Measurements from ENCODE around the gene SH3PXD2A. TPM values are rescaled to one million over a fixed set of nuclear protein-coding genes. Genes with fewer than 3 reads are reported as not detected.

Gene SH3PXD2A
- total RNA-seq, 1 donor from 2014 or later: 12.4 TPM

GRCh38 chr10:103576862-103577261 is 278.5 kb downstream of the SH3PXD2A start:
- no peak for DNase-seq (ENCODE audit: low read depth)
- H3K36me3 ChIP-seq (ENCODE audit: control insufficient read depth, insufficient read depth, low read length): no peaks in the 10 kb centered on the region
- peaks cover 2% of the 10 kb centered on the region for H3K27me3 ChIP-seq (ENCODE audit: control insufficient read depth, insufficient read depth, low read length)
- FAIRE-seq: no peak
- H3K4me3 ChIP-seq (ENCODE audit: low read depth, low read length): no peak overlapping the region
- TF ChIP-seq, protein P1, sequence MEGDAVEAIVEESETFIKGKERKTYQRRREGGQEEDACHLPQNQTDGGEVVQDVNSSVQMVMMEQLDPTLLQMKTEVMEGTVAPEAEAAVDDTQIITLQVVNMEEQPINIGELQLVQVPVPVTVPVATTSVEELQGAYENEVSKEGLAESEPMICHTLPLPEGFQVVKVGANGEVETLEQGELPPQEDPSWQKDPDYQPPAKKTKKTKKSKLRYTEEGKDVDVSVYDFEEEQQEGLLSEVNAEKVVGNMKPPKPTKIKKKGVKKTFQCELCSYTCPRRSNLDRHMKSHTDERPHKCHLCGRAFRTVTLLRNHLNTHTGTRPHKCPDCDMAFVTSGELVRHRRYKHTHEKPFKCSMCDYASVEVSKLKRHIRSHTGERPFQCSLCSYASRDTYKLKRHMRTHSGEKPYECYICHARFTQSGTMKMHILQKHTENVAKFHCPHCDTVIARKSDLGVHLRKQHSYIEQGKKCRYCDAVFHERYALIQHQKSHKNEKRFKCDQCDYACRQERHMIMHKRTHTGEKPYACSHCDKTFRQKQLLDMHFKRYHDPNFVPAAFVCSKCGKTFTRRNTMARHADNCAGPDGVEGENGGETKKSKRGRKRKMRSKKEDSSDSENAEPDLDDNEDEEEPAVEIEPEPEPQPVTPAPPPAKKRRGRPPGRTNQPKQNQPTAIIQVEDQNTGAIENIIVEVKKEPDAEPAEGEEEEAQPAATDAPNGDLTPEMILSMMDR (IDR thresholded peaks at IDR 0.05; ENCODE audit: insufficient read depth, low read length, severe bottlenecking): no peak

DNA sequence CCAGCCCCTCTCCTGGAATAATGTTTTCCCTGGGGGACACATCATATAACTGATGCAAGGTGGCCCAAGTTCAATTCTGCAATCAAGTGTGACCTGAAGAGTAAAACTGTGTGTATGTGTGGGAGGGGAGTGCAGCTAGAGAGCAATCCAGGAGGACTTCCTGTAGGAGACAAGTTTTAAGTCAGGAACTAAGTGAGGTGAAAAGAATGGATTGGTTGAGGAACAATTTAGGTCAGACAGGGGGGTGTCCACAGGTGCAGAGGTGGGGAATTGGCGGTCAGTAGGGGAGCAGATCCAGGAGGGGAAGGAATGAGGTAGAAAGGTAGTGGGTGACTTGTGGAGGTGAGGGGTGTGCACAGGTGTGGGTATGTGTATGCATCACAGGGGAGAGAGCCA is 279.3 kb downstream of the SH3PXD2A start:
- Histone ChIP-seq H3K27me3 (ENCODE audit: control insufficient read depth, insufficient read depth, low read length) (peaks cover 4% of the 10 kb centered on the region), H3K4me3 (ENCODE audit: low read depth, low read length) (no peak overlapping the region), H3K36me3 (ENCODE audit: control insufficient read depth, insufficient read depth, low read length) (no peaks in the 10 kb centered on the region)
- DNase-seq (ENCODE audit: low read depth) (no peak), FAIRE-seq (no peak)
- TF ChIP-seq, protein P1 (IDR thresholded peaks at IDR 0.05; ENCODE audit: insufficient read depth, low read length, severe bottlenecking): no peak

- no peak for FAIRE-seq
- TF ChIP-seq, protein P1 (IDR thresholded peaks at IDR 0.05; ENCODE audit: insufficient read depth, low read length, severe bottlenecking): no peak
- H3K4me3 ChIP-seq (ENCODE audit: low read depth, low read length): no peak overlapping the region
- H3K36me3 ChIP-seq (ENCODE audit: control insufficient read depth, insufficient read depth, low read length): no peaks in the 10 kb centered on the region
- no peak for DNase-seq (ENCODE audit: low read depth)
- peaks cover 3% of the 10 kb centered on the region for H3K27me3 ChIP-seq (ENCODE audit: control insufficient read depth, insufficient read depth, low read length)
Observed at GRCh38 chr10:103575416-103576075, 279.8 kb downstream of the SH3PXD2A start.

DNA sequence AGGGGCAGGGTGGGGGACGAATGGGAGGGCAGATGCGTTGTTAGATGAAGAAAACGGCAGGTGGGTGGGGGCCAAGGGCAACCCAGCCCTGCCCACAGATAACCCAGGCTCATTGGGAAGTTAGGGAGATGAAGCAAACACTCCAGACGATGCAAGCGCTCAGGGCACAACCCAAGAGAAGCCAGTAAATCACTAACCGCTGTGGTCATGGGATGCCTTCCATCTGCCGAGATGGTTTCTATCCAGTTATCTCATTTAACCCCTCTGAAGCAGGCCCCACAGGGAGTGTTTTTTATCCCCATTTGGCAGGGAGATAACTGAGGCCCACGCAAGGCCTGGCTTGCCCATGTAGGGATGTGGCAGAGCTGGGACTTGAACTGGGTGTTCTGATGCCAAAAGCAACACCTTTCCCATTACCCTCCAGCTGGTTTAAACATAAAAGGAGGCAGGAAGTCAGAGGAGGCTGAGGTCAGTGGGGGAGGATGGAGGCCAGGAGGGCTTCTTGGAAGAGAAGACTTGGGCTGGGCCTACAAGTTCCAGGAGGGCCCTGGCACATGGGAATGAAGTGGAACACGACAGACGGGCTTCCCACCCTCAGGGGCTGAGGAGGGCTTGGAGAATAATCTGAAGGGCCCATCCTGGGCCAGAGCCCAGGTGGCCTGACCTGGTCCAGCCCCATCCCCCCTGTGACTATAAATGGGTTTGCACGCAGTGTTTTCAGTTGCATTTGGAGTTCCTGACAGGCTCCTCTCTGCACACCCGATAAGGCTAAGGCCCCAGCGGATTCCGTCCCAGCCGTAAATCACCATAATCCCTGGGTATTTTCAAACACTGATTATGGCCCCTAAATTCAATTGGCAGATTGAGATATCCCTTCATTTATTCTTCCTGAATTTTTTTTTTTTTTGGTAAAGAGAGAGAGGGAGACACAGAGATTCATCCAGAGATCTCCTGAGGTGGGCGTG is 281.0 kb downstream of the SH3PXD2A start:
- Histone ChIP-seq H3K4me3 (ENCODE audit: low read depth, low read length) (no peak overlapping the region), H3K36me3 (ENCODE audit: control insufficient read depth, insufficient read depth, low read length) (no peaks in the 10 kb centered on the region), H3K27me3 (ENCODE audit: control insufficient read depth, insufficient read depth, low read length) (peaks cover 2% of the 10 kb centered on the region)
- FAIRE-seq: no peak
- DNase-seq (ENCODE audit: low read depth): no peak
- TF ChIP-seq, protein P1 (IDR thresholded peaks at IDR 0.05; ENCODE audit: insufficient read depth, low read length, severe bottlenecking): no peak

DNA sequence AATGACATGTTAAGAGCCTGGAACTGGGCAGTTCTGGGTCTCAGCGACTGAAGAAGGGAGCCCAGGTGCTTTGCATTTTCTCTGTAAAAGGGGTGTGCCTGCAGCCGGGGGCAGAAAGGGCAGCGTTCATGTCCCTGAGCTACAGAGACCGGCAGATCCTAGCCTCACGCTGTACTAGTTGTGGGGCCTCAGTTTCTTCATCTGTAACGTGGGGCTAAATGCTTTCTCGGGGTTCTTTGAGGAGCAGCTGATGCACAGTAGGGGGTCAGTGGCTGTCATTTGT is 282.2 kb downstream of the SH3PXD2A start:
- H3K4me3 ChIP-seq (ENCODE audit: low read depth, low read length): no peak overlapping the region
- H3K27me3 ChIP-seq (ENCODE audit: control insufficient read depth, insufficient read depth, low read length): peaks cover 2% of the 10 kb centered on the region
- FAIRE-seq (no peak), DNase-seq (ENCODE audit: low read depth) (no peak)
- TF ChIP-seq, protein P1 (IDR thresholded peaks at IDR 0.05; ENCODE audit: insufficient read depth, low read length, severe bottlenecking): no peak
- no peaks in the 10 kb centered on the region for H3K36me3 ChIP-seq (ENCODE audit: control insufficient read depth, insufficient read depth, low read length)
